Liver (tissue), 9 donors: ENCODE data around the gene C8G. TPM values are rescaled to one million over a fixed set of nuclear protein-coding genes. Genes with fewer than 3 reads are reported as not detected.
A peak's percentile ranks its signal among the peaks of the same experiment; 100 is the strongest.

Source experiments
- DNase-seq: peaks from one replicate; pipeline ENCODE4 v3.0.0-alpha.2; 2017; ENCODE audit warnings: low spot score
- H3K27ac ChIP-seq, 2 donors: one replicate each; pipeline ENCODE4 v1.7.0; 2013; ENCODE audit warnings: inconsistent platforms in 2 of 2, low read length in 2 of 2, control low read depth in 1 of 2, low read depth in 1 of 2, mild to moderate bottlenecking in 1 of 2
- H3K27me3 ChIP-seq, 4 donors: one replicate each; pipeline versions ENCODE4 v1.6.1 to v1.7.0; 2013; ENCODE audit warnings: low read length in 3 of 4, inconsistent platforms in 1 of 4, mild to moderate bottlenecking in 1 of 4, moderate library complexity in 1 of 4; ENCODE audit not compliant: control insufficient read depth in 4 of 4, insufficient read depth in 4 of 4
- H3K36me3 ChIP-seq, 4 donors: one replicate each; pipeline versions ENCODE4 v1.6.1 to v1.7.0; 2013; ENCODE audit warnings: low read length in 3 of 4, mild to moderate bottlenecking in 3 of 4, low read depth in 1 of 4, moderate library complexity in 1 of 4; ENCODE audit not compliant: control insufficient read depth in 4 of 4, insufficient read depth in 3 of 4
- H3K4me1 ChIP-seq, 4 donors: one replicate each; pipeline versions ENCODE4 v1.6.1 to v1.7.0; 2013; ENCODE audit warnings: low read length in 3 of 4, mild to moderate bottlenecking in 3 of 4, moderate library complexity in 1 of 4; ENCODE audit not compliant: control insufficient read depth in 4 of 4, insufficient read depth in 4 of 4
- H3K4me3 ChIP-seq, 3 donors: one replicate each; pipeline versions ENCODE4 v1.6.1 to v1.7.0; 2013; ENCODE audit warnings: low read length in 3 of 3, control low read depth in 1 of 3, low read depth in 1 of 3, mild to moderate bottlenecking in 1 of 3
- H3K9ac ChIP-seq, 2 donors: one replicate each; pipeline ENCODE4 v1.7.0; 2013; ENCODE audit warnings: low read length in 2 of 2, mild to moderate bottlenecking in 2 of 2, moderate library complexity in 2 of 2, control low read depth in 1 of 2, low read depth in 1 of 2
- H3K9me3 ChIP-seq, 4 donors: one replicate each; pipeline versions ENCODE4 v1.6.1 to v1.7.0; 2013; ENCODE audit warnings: low read length in 3 of 4; ENCODE audit not compliant: control insufficient read depth in 4 of 4
- EGR1 ChIP-seq, 2 donors: IDR thresholded peaks; 2 replicates each; pipeline ENCODE4 v1.6.1; 2016 to 2018; ENCODE audit warnings: antibody characterized with exemption in 2 of 2, low read depth in 2 of 2
- FOXA2 ChIP-seq: IDR thresholded peaks from 2 replicates; pipeline ENCODE4 v1.6.1; 2016; ENCODE audit warnings: antibody characterized with exemption
- GABPA ChIP-seq, 2 donors: IDR thresholded peaks in 1 of 2; conservative IDR thresholded peaks in 1 of 2; 2 replicates each; pipeline ENCODE4 v1.6.1; 2016; ENCODE audit warnings: antibody characterized with exemption in 2 of 2, mild to moderate bottlenecking in 1 of 2, moderate library complexity in 1 of 2
- HNF4A ChIP-seq, 2 donors: conservative IDR thresholded peaks; 2 replicates each; pipeline ENCODE4 v1.6.1; 2016; ENCODE audit warnings: antibody characterized with exemption in 2 of 2, mild to moderate bottlenecking in 2 of 2
- JUND ChIP-seq, 2 donors: IDR thresholded peaks; 2 replicates each; pipeline ENCODE4 v1.6.1; 2016; ENCODE audit warnings: antibody characterized with exemption in 2 of 2
- RXRA ChIP-seq, 2 donors: IDR thresholded peaks; 2 replicates each; pipeline ENCODE4 v1.6.1; 2017 to 2018; ENCODE audit warnings: antibody characterized with exemption in 2 of 2, mild to moderate bottlenecking in 1 of 2
- SP1 ChIP-seq: IDR thresholded peaks from 2 replicates; pipeline ENCODE4 v1.6.1; 2018; ENCODE audit warnings: antibody characterized with exemption, mild to moderate bottlenecking
- TAF1 ChIP-seq: conservative IDR thresholded peaks from 2 replicates; pipeline ENCODE4 v1.6.1; 2016; ENCODE audit warnings: antibody characterized with exemption, mild to moderate bottlenecking
- YY1 ChIP-seq: IDR thresholded peaks from 2 replicates; pipeline ENCODE4 v1.6.1; 2016; ENCODE audit warnings: antibody characterized with exemption, mild to moderate bottlenecking
- whole genome bisulfite sequencing: extraction: QIAGEN DNeasy Blood & Tissue Kit; methylation state at CpG from one replicate; pipeline ENCODE4 v1.1.7; 2013; 5-methylcytosine and 5-hydroxymethylcytosine counted together
- polyA plus RNA-seq, 2 donors: library from polyadenylated mRNA; stranded (reverse) in 1 of 2; unstranded in 1 of 2; fragments of 200-250 nt in 1 of 2; fragments of >200 nt in 1 of 2; fragmentation: Nextera tagmentation in 1 of 2; extraction: Ambion mirVana in 1 of 2; gene quantifications; one replicate each; pipeline versions ENCODE4 v1.2.1 to v1.2.3, GENCODE V29; 2013 to 2015
- total RNA-seq, 2 donors: library from RNA; depleted of rRNA; stranded (reverse); fragments of >200 nt; gene quantifications; one replicate each; pipeline ENCODE4 v1.2.3, GENCODE V29; 2014
- TF ChIP-seq, protein P1 (sequence below): IDR thresholded peaks from 2 replicates; pipeline ENCODE4 v1.6.1; 2016; ENCODE audit warnings: antibody characterized with exemption, mild to moderate bottlenecking
- TF ChIP-seq, protein P2 (sequence below): fragments of 150-350 bp; IDR thresholded peaks from 2 replicates; pipeline ENCODE4 v1.5.1; 2017; ENCODE audit warnings: improper control_type of control experiment, low read depth, low read length; ENCODE audit not compliant: missing input control
- TF ChIP-seq, protein P3 (sequence below): IDR thresholded peaks from 2 replicates; pipeline ENCODE4 v1.6.1; 2016; ENCODE audit warnings: antibody characterized with exemption
- TF ChIP-seq, protein P4 (sequence below): IDR thresholded peaks from 2 replicates; pipeline ENCODE4 v1.6.1; 2016; ENCODE audit warnings: antibody characterized with exemption
- TF ChIP-seq, protein P5 (sequence below): IDR thresholded peaks from 2 replicates; pipeline ENCODE4 v1.6.1; 2016; ENCODE audit warnings: antibody characterized with exemption
- donor health status: healthy.
- donor health status: healthy.
- donor health status: healthy.
- donor health status: healthy.
- donor health status: healthy.

C8G gene
- total and polyA plus RNA-seq, 4 donors: 25.1 to 1,117 (median 607) TPM

DNA sequence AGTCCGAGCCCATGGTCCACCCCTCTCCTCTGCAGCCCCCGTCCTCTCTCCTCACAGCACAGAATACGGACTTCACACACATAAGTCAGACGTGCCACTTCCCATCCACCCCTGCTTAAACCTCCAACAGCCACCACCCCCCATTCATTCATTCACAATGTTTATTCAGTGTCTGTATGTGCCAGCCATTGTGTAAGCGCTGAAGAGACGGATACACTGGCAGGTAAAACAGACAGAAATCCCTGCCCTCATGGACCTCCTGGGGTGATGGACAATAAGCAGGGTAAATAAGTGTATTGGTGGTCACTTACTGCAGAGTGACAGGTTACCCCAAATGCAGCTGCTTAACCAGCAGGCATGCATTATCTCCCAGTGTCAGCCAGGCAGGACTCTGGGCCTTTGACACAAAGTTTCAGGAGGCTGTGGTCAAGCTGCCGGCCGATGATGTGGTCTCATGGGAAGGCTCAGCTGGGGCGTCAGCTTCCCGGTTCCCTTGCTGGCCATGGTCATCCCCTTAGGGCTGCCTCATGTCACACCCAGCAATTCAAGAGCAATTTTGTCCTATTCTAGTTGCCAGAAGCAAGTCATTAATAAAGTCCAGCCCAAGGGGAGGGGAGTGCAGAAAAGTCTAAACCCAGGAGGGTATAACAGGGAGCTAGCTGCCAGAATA is 45.3 kb downstream of the C8G start:
- no peaks in the 10 kb centered on the region for H3K27me3 ChIP-seq
- no peak for TF ChIP-seq EGR1 (IDR thresholded peaks at IDR 0.05; ENCODE audit: low read depth in 2 of 2)
- TF ChIP-seq, protein P1, sequence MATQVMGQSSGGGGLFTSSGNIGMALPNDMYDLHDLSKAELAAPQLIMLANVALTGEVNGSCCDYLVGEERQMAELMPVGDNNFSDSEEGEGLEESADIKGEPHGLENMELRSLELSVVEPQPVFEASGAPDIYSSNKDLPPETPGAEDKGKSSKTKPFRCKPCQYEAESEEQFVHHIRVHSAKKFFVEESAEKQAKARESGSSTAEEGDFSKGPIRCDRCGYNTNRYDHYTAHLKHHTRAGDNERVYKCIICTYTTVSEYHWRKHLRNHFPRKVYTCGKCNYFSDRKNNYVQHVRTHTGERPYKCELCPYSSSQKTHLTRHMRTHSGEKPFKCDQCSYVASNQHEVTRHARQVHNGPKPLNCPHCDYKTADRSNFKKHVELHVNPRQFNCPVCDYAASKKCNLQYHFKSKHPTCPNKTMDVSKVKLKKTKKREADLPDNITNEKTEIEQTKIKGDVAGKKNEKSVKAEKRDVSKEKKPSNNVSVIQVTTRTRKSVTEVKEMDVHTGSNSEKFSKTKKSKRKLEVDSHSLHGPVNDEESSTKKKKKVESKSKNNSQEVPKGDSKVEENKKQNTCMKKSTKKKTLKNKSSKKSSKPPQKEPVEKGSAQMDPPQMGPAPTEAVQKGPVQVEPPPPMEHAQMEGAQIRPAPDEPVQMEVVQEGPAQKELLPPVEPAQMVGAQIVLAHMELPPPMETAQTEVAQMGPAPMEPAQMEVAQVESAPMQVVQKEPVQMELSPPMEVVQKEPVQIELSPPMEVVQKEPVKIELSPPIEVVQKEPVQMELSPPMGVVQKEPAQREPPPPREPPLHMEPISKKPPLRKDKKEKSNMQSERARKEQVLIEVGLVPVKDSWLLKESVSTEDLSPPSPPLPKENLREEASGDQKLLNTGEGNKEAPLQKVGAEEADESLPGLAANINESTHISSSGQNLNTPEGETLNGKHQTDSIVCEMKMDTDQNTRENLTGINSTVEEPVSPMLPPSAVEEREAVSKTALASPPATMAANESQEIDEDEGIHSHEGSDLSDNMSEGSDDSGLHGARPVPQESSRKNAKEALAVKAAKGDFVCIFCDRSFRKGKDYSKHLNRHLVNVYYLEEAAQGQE: no peak
- TF ChIP-seq, protein P2, sequence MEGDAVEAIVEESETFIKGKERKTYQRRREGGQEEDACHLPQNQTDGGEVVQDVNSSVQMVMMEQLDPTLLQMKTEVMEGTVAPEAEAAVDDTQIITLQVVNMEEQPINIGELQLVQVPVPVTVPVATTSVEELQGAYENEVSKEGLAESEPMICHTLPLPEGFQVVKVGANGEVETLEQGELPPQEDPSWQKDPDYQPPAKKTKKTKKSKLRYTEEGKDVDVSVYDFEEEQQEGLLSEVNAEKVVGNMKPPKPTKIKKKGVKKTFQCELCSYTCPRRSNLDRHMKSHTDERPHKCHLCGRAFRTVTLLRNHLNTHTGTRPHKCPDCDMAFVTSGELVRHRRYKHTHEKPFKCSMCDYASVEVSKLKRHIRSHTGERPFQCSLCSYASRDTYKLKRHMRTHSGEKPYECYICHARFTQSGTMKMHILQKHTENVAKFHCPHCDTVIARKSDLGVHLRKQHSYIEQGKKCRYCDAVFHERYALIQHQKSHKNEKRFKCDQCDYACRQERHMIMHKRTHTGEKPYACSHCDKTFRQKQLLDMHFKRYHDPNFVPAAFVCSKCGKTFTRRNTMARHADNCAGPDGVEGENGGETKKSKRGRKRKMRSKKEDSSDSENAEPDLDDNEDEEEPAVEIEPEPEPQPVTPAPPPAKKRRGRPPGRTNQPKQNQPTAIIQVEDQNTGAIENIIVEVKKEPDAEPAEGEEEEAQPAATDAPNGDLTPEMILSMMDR: no peak
- TF ChIP-seq, protein P3, sequence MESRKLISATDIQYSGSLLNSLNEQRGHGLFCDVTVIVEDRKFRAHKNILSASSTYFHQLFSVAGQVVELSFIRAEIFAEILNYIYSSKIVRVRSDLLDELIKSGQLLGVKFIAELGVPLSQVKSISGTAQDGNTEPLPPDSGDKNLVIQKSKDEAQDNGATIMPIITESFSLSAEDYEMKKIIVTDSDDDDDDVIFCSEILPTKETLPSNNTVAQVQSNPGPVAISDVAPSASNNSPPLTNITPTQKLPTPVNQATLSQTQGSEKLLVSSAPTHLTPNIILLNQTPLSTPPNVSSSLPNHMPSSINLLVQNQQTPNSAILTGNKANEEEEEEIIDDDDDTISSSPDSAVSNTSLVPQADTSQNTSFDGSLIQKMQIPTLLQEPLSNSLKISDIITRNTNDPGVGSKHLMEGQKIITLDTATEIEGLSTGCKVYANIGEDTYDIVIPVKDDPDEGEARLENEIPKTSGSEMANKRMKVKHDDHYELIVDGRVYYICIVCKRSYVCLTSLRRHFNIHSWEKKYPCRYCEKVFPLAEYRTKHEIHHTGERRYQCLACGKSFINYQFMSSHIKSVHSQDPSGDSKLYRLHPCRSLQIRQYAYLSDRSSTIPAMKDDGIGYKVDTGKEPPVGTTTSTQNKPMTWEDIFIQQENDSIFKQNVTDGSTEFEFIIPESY: no peak
- TF ChIP-seq FOXA2: no peak
- no peak for TF ChIP-seq SP1
- TF ChIP-seq, protein P4, sequence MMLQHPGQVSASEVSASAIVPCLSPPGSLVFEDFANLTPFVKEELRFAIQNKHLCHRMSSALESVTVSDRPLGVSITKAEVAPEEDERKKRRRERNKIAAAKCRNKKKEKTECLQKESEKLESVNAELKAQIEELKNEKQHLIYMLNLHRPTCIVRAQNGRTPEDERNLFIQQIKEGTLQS: no peak
- no peak for TF ChIP-seq TAF1
- TF ChIP-seq HNF4A (conservative IDR thresholded peaks at IDR 0.05): no peak
- no peaks in the 10 kb centered on the region for H3K9me3 ChIP-seq
- peaks cover 7 to 15% (median 11%) of the 10 kb centered on the region in 4 donors for H3K4me1 ChIP-seq
- no peak overlapping the region for H3K27ac ChIP-seq
- peaks cover 0 to 3% (median 0%) of the 10 kb centered on the region in 4 donors for H3K36me3 ChIP-seq
- H3K9ac ChIP-seq: no peak overlapping the region
- DNase-seq: no peak
- H3K4me3 ChIP-seq: no peak overlapping the region
- 82% methylated on average over 10 of the region's 10 CpGs for WGBS

DNA sequence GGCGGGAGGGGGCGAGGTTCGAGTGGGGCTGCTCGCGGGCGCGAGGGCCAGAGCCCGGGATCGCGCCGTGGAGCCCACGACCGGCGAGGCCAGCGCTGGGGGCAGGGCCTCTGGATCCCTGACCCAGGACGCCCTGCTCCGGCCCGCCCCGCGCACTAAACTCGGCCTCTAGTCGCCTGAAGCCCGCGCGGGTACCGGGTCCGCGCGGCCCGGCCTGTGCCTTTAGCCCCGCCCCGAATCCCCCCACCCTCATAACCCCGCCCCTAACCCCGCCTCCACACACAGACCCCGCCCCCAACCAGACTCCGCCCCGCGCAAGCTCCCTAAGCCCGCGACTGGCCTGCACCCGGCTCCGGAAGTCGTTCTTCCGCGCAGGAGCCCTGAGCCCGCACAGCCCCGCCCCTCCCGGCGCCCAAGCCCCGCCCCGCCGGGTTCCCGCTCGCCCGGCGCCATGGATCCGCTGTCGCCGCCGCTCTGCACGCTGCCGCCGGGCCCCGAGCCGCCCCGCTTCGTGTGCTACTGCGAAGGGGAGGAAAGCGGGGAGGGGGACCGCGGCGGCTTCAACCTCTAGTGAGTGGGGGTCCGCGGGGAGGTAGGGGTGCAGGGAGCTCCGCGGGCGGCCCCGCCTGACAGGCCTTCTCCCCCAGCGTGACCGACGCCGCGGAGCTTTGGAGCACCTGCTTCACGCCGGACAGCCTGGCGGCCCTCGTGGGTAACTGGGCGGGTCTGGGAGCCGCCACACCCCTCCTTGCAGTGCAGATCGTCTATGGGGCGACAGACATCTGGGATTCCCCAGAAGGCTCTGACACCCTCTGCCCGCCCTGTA is 47.2 kb downstream of the C8G start, which contains the start of gene PAXX:
Gene PAXX (plus strand): TSS at position 430 of the 826 bp plus-strand sequence. CDS start 22 bp downstream, at position 452.
- no peaks in the 10 kb centered on the region for H3K9me3 ChIP-seq
- peak within 1 kb of the TSS; percentile 52 to 67 for H3K27ac ChIP-seq
- DNase-seq: peak; percentile 91
- H3K4me3 ChIP-seq: peak within 1 kb of the TSS; percentile 61 to 81 (median 79)
- peaks cover 7 to 28% (median 13%) of the 10 kb centered on the region in 4 donors for H3K4me1 ChIP-seq
- H3K27me3 ChIP-seq: no peaks in the 10 kb centered on the region
- H3K9ac ChIP-seq: peak within 1 kb of the TSS in 1 of 2 donors; percentile 92
- 2% methylated on average over 92 of the region's 92 CpGs for WGBS
- TF ChIP-seq RXRA (IDR thresholded peaks at IDR 0.05) (no peak), YY1 (peak; percentile 33), TAF1 (no peak), HNF4A (conservative IDR thresholded peaks at IDR 0.05) (no peak), JUND (IDR thresholded peaks at IDR 0.05) (no peak), GABPA (IDR thresholded peaks at IDR 0.05 in 1 of 2, conservative IDR thresholded peaks at IDR 0.05 in 1 of 2) (peak in 1 of 2 donors; percentile 36)
- TF ChIP-seq, protein P5, sequence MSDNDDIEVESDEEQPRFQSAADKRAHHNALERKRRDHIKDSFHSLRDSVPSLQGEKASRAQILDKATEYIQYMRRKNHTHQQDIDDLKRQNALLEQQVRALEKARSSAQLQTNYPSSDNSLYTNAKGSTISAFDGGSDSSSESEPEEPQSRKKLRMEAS: no peak
- TF ChIP-seq, protein P1: no peak
- peaks cover 0 to 3% (median 0%) of the 10 kb centered on the region in 4 donors for H3K36me3 ChIP-seq
